Endodermal cell (in vitro differentiated cells): ENCODE data around the gene TOMM22. TPM values are rescaled to one million over a fixed set of nuclear protein-coding genes. Genes with fewer than 3 reads are reported as not detected.

Source experiments
- DNase-seq: peaks from one replicate; pipeline ENCODE4 v3.0.0-alpha.2; 2017
- H3K27ac ChIP-seq: 2 replicates; pipeline ENCODE4 v1.5.1; 2013; ENCODE audit warnings: mild to moderate bottlenecking, low read depth, low read length, moderate library complexity
- H3K27me3 ChIP-seq: 2 replicates; pipeline ENCODE4 v1.6.1; 2013; ENCODE audit warnings: mild to moderate bottlenecking, low read length, moderate library complexity; ENCODE audit not compliant: insufficient read depth, control insufficient read depth, poor library complexity, severe bottlenecking
- H3K36me3 ChIP-seq: 2 replicates; pipeline ENCODE4 v1.7.0; 2013; ENCODE audit warnings: mild to moderate bottlenecking, low read length, moderate library complexity; ENCODE audit not compliant: control insufficient read depth, insufficient read depth
- H3K4me1 ChIP-seq: one replicate; pipeline ENCODE4 v1.7.0; 2013; ENCODE audit warnings: low read length; ENCODE audit not compliant: control insufficient read depth, insufficient read depth
- H3K4me3 ChIP-seq: 2 replicates; pipeline ENCODE4 v1.5.1; 2013; ENCODE audit warnings: mild to moderate bottlenecking, low read length, moderate library complexity
- H3K9ac ChIP-seq: 2 replicates; pipeline ENCODE4 v1.6.1; 2013; ENCODE audit warnings: mild to moderate bottlenecking, low read length, moderate library complexity; ENCODE audit not compliant: poor library complexity, severe bottlenecking; ENCODE audit errors: extremely low read depth
- H3K9me3 ChIP-seq: 2 replicates; pipeline ENCODE4 v1.6.1; 2013; ENCODE audit warnings: mild to moderate bottlenecking, low read length, moderate library complexity; ENCODE audit not compliant: control insufficient read depth
- H3K27ac Mint-ChIP-seq: 2 replicates; pipeline ENCODE4 v1.8.0; 2020; ENCODE audit warnings: mixed read lengths
- H3K27me3 Mint-ChIP-seq: 2 replicates; pipeline ENCODE4 v1.8.0; 2021; ENCODE audit warnings: mild to moderate bottlenecking, mixed read lengths; ENCODE audit not compliant: insufficient read depth
- H3K36me3 Mint-ChIP-seq: 2 replicates; pipeline ENCODE4 v1.8.0; 2020; ENCODE audit warnings: low read depth, mixed read lengths
- H3K4me1 Mint-ChIP-seq: 2 replicates; pipeline ENCODE4 v1.8.0; 2020; ENCODE audit warnings: mixed read lengths
- H3K4me3 Mint-ChIP-seq: 2 replicates; pipeline ENCODE4 v1.8.0; 2020; ENCODE audit warnings: mild to moderate bottlenecking, moderate library complexity, mixed read lengths
- H3K9me3 Mint-ChIP-seq: 2 replicates; pipeline ENCODE4 v1.8.0; 2020; ENCODE audit warnings: mild to moderate bottlenecking, mixed read lengths
- CTCF ChIP-seq: fragments of 200-600 bp; sonication (generic); conservative IDR thresholded peaks from 2 replicates; pipeline ENCODE4 v1.5.0; 2021; ENCODE audit warnings: antibody characterized with exemption, mild to moderate bottlenecking
- WGBS, 2 experiments: methylation state at CpG; one replicate each; pipeline versions ENCODE4 v1.1.5 to v1.1.7; 2013; ENCODE audit warnings: missing lambda C conversion rate in 2 of 2, mixed read lengths in 1 of 2; ENCODE audit not compliant: insufficient coverage in 1 of 2, insufficient read length in 1 of 2; 5-methylcytosine and 5-hydroxymethylcytosine counted together
- total RNA-seq, 2 donors: library from RNA; stranded (reverse); fragmentation: NEBNext Ultra II Directional in 1 of 2; extraction: Animal tissue kit (Norgen Biotek cat#: 25700) in 1 of 2; gene quantifications; 2 replicates in 1 of 2; 3 replicates in 1 of 2; pipeline ENCODE4 v1.2.1, GENCODE V29; 2021

TOMM22 gene
- total RNA-seq, 2 donors from 2014 or later: 114 to 119 TPM

- peak within 1 kb of the TSS; percentile 86 for H3K4me3 Mint-ChIP-seq
- Histone ChIP-seq H3K4me3 (peak within 1 kb of the TSS; percentile 82), H3K27ac (peak within 1 kb of the TSS; percentile 61), H3K36me3 (peaks cover 11% of the 10 kb centered on the region), H3K27me3 (no peaks in the 10 kb centered on the region), H3K4me1 (peaks cover 4% of the 10 kb centered on the region), H3K9me3 (no peaks in the 10 kb centered on the region), H3K9ac (peak within 1 kb of the TSS; percentile 81)
- no peak for TF ChIP-seq CTCF
- DNase-seq: peak; percentile 99
- peaks cover 2% of the 10 kb centered on the region for H3K36me3 Mint-ChIP-seq
- H3K9me3 Mint-ChIP-seq: no peaks in the 10 kb centered on the region
- no peaks in the 10 kb centered on the region for H3K27me3 Mint-ChIP-seq
- WGBS, 2 experiments: 0 to 1% methylated on average over 27 to 55 of the region's 55 CpGs
- H3K4me1 Mint-ChIP-seq: peaks cover 41% of the 10 kb centered on the region
- H3K27ac Mint-ChIP-seq: peak within 1 kb of the TSS; percentile 99
These were observed 23.7 kb downstream of the TOMM22 start, which contains the start of gene GTPBP1 for GRCh38 chr22:38705235-38706100. Gene GTPBP1, plus strand, starts transcription at chr22:38705944. Its CDS starts 12 bp downstream, at chr22:38705956.

GRCh38 chr22:38706101-38706900, 24.5 kb downstream of the TOMM22 start:
- Histone ChIP-seq H3K27me3 (no peaks in the 10 kb centered on the region), H3K4me1 (peaks cover 4% of the 10 kb centered on the region), H3K36me3 (peaks cover 19% of the 10 kb centered on the region), H3K9me3 (no peaks in the 10 kb centered on the region), H3K4me3 (peak overlapping the region; percentile 82), H3K27ac (peak overlapping the region; percentile 61), H3K9ac (peak overlapping the region; percentile 81)
- Mint-ChIP-seq H3K27me3 (no peaks in the 10 kb centered on the region), H3K4me1 (peaks cover 47% of the 10 kb centered on the region), H3K9me3 (no peaks in the 10 kb centered on the region), H3K4me3 (peak overlapping the region; percentile 86), H3K27ac (peak overlapping the region; percentile 89), H3K36me3 (peaks cover 2% of the 10 kb centered on the region)
- peak; percentile 68 for DNase-seq
- TF ChIP-seq CTCF: no peak
- WGBS, 2 experiments: 0 to 1% methylated on average over 16 to 80 of the region's 80 CpGs

- Histone ChIP-seq H3K9me3 (no peaks in the 10 kb centered on the region), H3K27ac (no peak overlapping the region), H3K9ac (peak overlapping the region; percentile 81), H3K4me1 (peaks cover 4% of the 10 kb centered on the region), H3K27me3 (no peaks in the 10 kb centered on the region), H3K4me3 (peak overlapping the region; percentile 82), H3K36me3 (peaks cover 21% of the 10 kb centered on the region)
- Mint-ChIP-seq H3K27me3 (no peaks in the 10 kb centered on the region), H3K36me3 (peaks cover 2% of the 10 kb centered on the region), H3K4me3 (peak overlapping the region; percentile 86), H3K4me1 (peaks cover 47% of the 10 kb centered on the region), H3K9me3 (no peaks in the 10 kb centered on the region), H3K27ac (peak overlapping the region; percentile 89)
- WGBS, 2 experiments: 0 to 30% methylated on average over 1 to 2 of the region's 4 CpGs
- no peak for DNase-seq
- no peak for TF ChIP-seq CTCF
These were observed 25.1 kb downstream of the TOMM22 start for GRCh38 chr22:38706901-38707195.
